Measurements from ENCODE around the gene SNAPC4. TPM values are rescaled to one million over a fixed set of nuclear protein-coding genes. Genes with fewer than 3 reads are reported as not detected.
"Not testable (repeated sequence)": the region's sequence is repeated elsewhere in the genome, so short reads cannot be mapped to it uniquely, and the experiment has no call there.

Gene SNAPC4
- total RNA-seq, 1 experiment from 2014 or later = 13.3 TPM

GRCh38 chr9:136409557-136410455, 9.8 kb upstream of the SNAPC4 start:
- H3K27me3 ChIP-seq (ENCODE audit: control insufficient read depth, insufficient read depth, low read length) = no peaks in the 10 kb centered on the region
- H3K36me3 ChIP-seq (replicated peaks; ENCODE audit: control insufficient read depth, insufficient read depth, low read length) = peaks cover 42% of the 10 kb centered on the region
- DNase-seq = peak; percentile 88
- H3K4me3 ChIP-seq (ENCODE audit: insufficient read depth, low read depth, low read length) = peak overlapping the region; percentile 99

- H3K36me3 ChIP-seq (replicated peaks; ENCODE audit: control insufficient read depth, insufficient read depth, low read length) = peaks cover 34% of the 10 kb centered on the region
These were observed 7.9 kb upstream of the SNAPC4 start for GRCh38 chr9:136407911-136408310.

GRCh38 chr9:136407061-136407460, 7.1 kb upstream of the SNAPC4 start:
- not testable (repeated sequence) for H3K4me3 ChIP-seq (ENCODE audit: insufficient read depth, low read depth, low read length); H3K27me3 ChIP-seq (ENCODE audit: control insufficient read depth, insufficient read depth, low read length); DNase-seq
- H3K36me3 ChIP-seq (replicated peaks; ENCODE audit: control insufficient read depth, insufficient read depth, low read length) = peaks cover 32% of the 10 kb centered on the region

More at GRCh38 chr9:136407911-136408310, 7.9 kb upstream of the SNAPC4 start:
- no peak for DNase-seq
- Histone ChIP-seq H3K4me3 (ENCODE audit: insufficient read depth, low read depth, low read length) (no peak overlapping the region), H3K27me3 (ENCODE audit: control insufficient read depth, insufficient read depth, low read length) (no peaks in the 10 kb centered on the region)

- H3K36me3 ChIP-seq (replicated peaks; ENCODE audit: control insufficient read depth, insufficient read depth, low read length) = peaks cover 33% of the 10 kb centered on the region
- not testable (repeated sequence) for H3K4me3 ChIP-seq (ENCODE audit: insufficient read depth, low read depth, low read length); H3K27me3 ChIP-seq (ENCODE audit: control insufficient read depth, insufficient read depth, low read length); DNase-seq
These were observed 5.9 kb upstream of the SNAPC4 start for GRCh38 chr9:136405904-136406303.

- Histone ChIP-seq H3K4me3 (ENCODE audit: insufficient read depth, low read depth, low read length) (no peak overlapping the region), H3K27me3 (ENCODE audit: control insufficient read depth, insufficient read depth, low read length) (no peaks in the 10 kb centered on the region), H3K36me3 (replicated peaks; ENCODE audit: control insufficient read depth, insufficient read depth, low read length) (peaks cover 33% of the 10 kb centered on the region)
- DNase-seq = no peak
These were observed 5.5 kb upstream of the SNAPC4 start for GRCh38 chr9:136405481-136405880.

GRCh38 chr9:136404801-136405136, 4.8 kb upstream of the SNAPC4 start:
- DNase-seq = no peak
- H3K4me3 ChIP-seq (ENCODE audit: insufficient read depth, low read depth, low read length) = no peak overlapping the region
- H3K36me3 ChIP-seq (replicated peaks; ENCODE audit: control insufficient read depth, insufficient read depth, low read length) = peaks cover 33% of the 10 kb centered on the region
- no peaks in the 10 kb centered on the region for H3K27me3 ChIP-seq (ENCODE audit: control insufficient read depth, insufficient read depth, low read length)

GRCh38 chr9:136403915-136404800, 4.2 kb upstream of the SNAPC4 start:
- no peak for DNase-seq
- H3K27me3 ChIP-seq (ENCODE audit: control insufficient read depth, insufficient read depth, low read length) = no peaks in the 10 kb centered on the region
- no peak overlapping the region for H3K4me3 ChIP-seq (ENCODE audit: insufficient read depth, low read depth, low read length)
- peaks cover 33% of the 10 kb centered on the region for H3K36me3 ChIP-seq (replicated peaks; ENCODE audit: control insufficient read depth, insufficient read depth, low read length)

GRCh38 chr9:136403538-136403914, 3.6 kb upstream of the SNAPC4 start:
- DNase-seq = no peak
- Histone ChIP-seq H3K4me3 (ENCODE audit: insufficient read depth, low read depth, low read length) (no peak overlapping the region), H3K27me3 (ENCODE audit: control insufficient read depth, insufficient read depth, low read length) (no peaks in the 10 kb centered on the region), H3K36me3 (replicated peaks; ENCODE audit: control insufficient read depth, insufficient read depth, low read length) (peaks cover 35% of the 10 kb centered on the region)

GRCh38 chr9:136402067-136402466, 2.1 kb upstream of the SNAPC4 start:
- H3K36me3 ChIP-seq (replicated peaks; ENCODE audit: control insufficient read depth, insufficient read depth, low read length) = peaks cover 39% of the 10 kb centered on the region
- no peak overlapping the region for H3K4me3 ChIP-seq (ENCODE audit: insufficient read depth, low read depth, low read length)
- no peaks in the 10 kb centered on the region for H3K27me3 ChIP-seq (ENCODE audit: control insufficient read depth, insufficient read depth, low read length)
- no peak for DNase-seq

GRCh38 chr9:136401173-136401922, 1.4 kb upstream of the SNAPC4 start:
- Histone ChIP-seq H3K27me3 (ENCODE audit: control insufficient read depth, insufficient read depth, low read length) (no peaks in the 10 kb centered on the region), H3K36me3 (replicated peaks; ENCODE audit: control insufficient read depth, insufficient read depth, low read length) (peaks cover 39% of the 10 kb centered on the region), H3K4me3 (ENCODE audit: insufficient read depth, low read depth, low read length) (no peak overlapping the region)
- no peak for DNase-seq

GRCh38 chr9:136399176-136400037, 563 bp downstream of the SNAPC4 start:
- H3K36me3 ChIP-seq (replicated peaks; ENCODE audit: control insufficient read depth, insufficient read depth, low read length) = peaks cover 43% of the 10 kb centered on the region
- no peaks in the 10 kb centered on the region for H3K27me3 ChIP-seq (ENCODE audit: control insufficient read depth, insufficient read depth, low read length)
- peak overlapping the region; percentile 86 for H3K4me3 ChIP-seq (ENCODE audit: insufficient read depth, low read depth, low read length)
- DNase-seq = peak; percentile 87

GRCh38 chr9:136398286-136398685, 1.7 kb downstream of the SNAPC4 start:
- no peak overlapping the region for H3K4me3 ChIP-seq (ENCODE audit: insufficient read depth, low read depth, low read length)
- DNase-seq = no peak
- H3K27me3 ChIP-seq (ENCODE audit: control insufficient read depth, insufficient read depth, low read length) = no peaks in the 10 kb centered on the region
- H3K36me3 ChIP-seq (replicated peaks; ENCODE audit: control insufficient read depth, insufficient read depth, low read length) = peaks cover 42% of the 10 kb centered on the region

- H3K4me3 ChIP-seq (ENCODE audit: insufficient read depth, low read depth, low read length) = no peak overlapping the region
- H3K36me3 ChIP-seq (replicated peaks; ENCODE audit: control insufficient read depth, insufficient read depth, low read length) = peaks cover 43% of the 10 kb centered on the region
- no peaks in the 10 kb centered on the region for H3K27me3 ChIP-seq (ENCODE audit: control insufficient read depth, insufficient read depth, low read length)
- no peak for DNase-seq
These were observed 2.3 kb downstream of the SNAPC4 start for GRCh38 chr9:136397643-136398042.

GRCh38 chr9:136396219-136396515, 3.8 kb downstream of the SNAPC4 start:
- no peak overlapping the region for H3K4me3 ChIP-seq (ENCODE audit: insufficient read depth, low read depth, low read length)
- no peak for DNase-seq
- no peaks in the 10 kb centered on the region for H3K27me3 ChIP-seq (ENCODE audit: control insufficient read depth, insufficient read depth, low read length)
- H3K36me3 ChIP-seq (replicated peaks; ENCODE audit: control insufficient read depth, insufficient read depth, low read length) = peaks cover 44% of the 10 kb centered on the region

All from H7 (cell line).